ENCODE data around the gene NIPAL1.

- TF ChIP-seq CTCF (conservative IDR thresholded peaks at IDR 0.05 in 1 of 2, IDR thresholded peaks at IDR 0.05 in 1 of 2; ENCODE audit: extremely low read depth in 1 of 2, insufficient read depth in 1 of 2, low read depth in 1 of 2, low read length in 2 of 2) (no peak), EZH2 (IDR thresholded peaks at IDR 0.05; ENCODE audit: borderline replicate concordance, low read length) (no peak)
Measured at GRCh38 chr4:48046059-48046458, 29.5 kb downstream of the NIPAL1 start.

Data from mammary epithelial cell (primary cell).